ENCODE data around the gene ASB14.

ASB14 gene

GRCh38 chr3:57233799-57234198, 58.7 kb downstream of the ASB14 start:
- no peak for DNase-seq
- Histone ChIP-seq H3K4me2 (ENCODE audit: low read depth, low read length) (no peak overlapping the region), H3K9me3 (replicated peaks; ENCODE audit: insufficient read depth, low read length) (no peaks in the 10 kb centered on the region), H2AFZ (ENCODE audit: low read length) (no peak overlapping the region), H3K4me3 (ENCODE audit: low read length) (no peak overlapping the region), H3K27ac (ENCODE audit: low read length) (no peak overlapping the region), H3K79me2 (ENCODE audit: low read length) (peaks cover 76% of the 10 kb centered on the region), H4K20me1 (ENCODE audit: insufficient read depth, low read length) (no peaks in the 10 kb centered on the region), H3K27me3 (replicated peaks; ENCODE audit: insufficient read depth, low read length) (no peaks in the 10 kb centered on the region), H3K9me2 (replicated peaks; ENCODE audit: insufficient read depth, low read length) (no peaks in the 10 kb centered on the region), H3K4me1 (ENCODE audit: low read length) (peaks cover 9% of the 10 kb centered on the region), H3K9ac (ENCODE audit: low read length) (no peak overlapping the region), H3K36me3 (replicated peaks; ENCODE audit: insufficient read depth, low read length) (peaks cover 8% of the 10 kb centered on the region; the same call in 1 of the 2 replicates), H3F3A (ENCODE audit: insufficient read depth, low read length) (peaks cover 5% of the 10 kb centered on the region)
- TF ChIP-seq CTCF (IDR thresholded peaks at IDR 0.05; ENCODE audit: low read length) (no peak), EZH2phosphoT487 (IDR thresholded peaks at IDR 0.05; ENCODE audit: low read length) (no peak), EZH2 (optimal IDR thresholded peaks at IDR 0.05; ENCODE audit: low read depth, low read length) (no peak)

- no peak overlapping the region for H3K9ac ChIP-seq (ENCODE audit: low read length)
- no peaks in the 10 kb centered on the region for H3K9me2 ChIP-seq (replicated peaks; ENCODE audit: insufficient read depth, low read length)
- TF ChIP-seq CTCF (IDR thresholded peaks at IDR 0.05; ENCODE audit: low read length), result no peak
- no peak for TF ChIP-seq EZH2 (optimal IDR thresholded peaks at IDR 0.05; ENCODE audit: low read depth, low read length)
- no peak for TF ChIP-seq EZH2phosphoT487 (IDR thresholded peaks at IDR 0.05; ENCODE audit: low read length)
- no peak for DNase-seq
- no peak overlapping the region for H3K4me2 ChIP-seq (ENCODE audit: low read depth, low read length)
- no peak overlapping the region for H3K27ac ChIP-seq (ENCODE audit: low read length)
- H3K27me3 ChIP-seq (replicated peaks; ENCODE audit: insufficient read depth, low read length), result no peaks in the 10 kb centered on the region
- H4K20me1 ChIP-seq (ENCODE audit: insufficient read depth, low read length), result no peaks in the 10 kb centered on the region
- H3K4me3 ChIP-seq (ENCODE audit: low read length), result no peak overlapping the region
- no peaks in the 10 kb centered on the region for H3K9me3 ChIP-seq (replicated peaks; ENCODE audit: insufficient read depth, low read length)
- no peak overlapping the region for H2AFZ ChIP-seq (ENCODE audit: low read length)
- H3K36me3 ChIP-seq (replicated peaks; ENCODE audit: insufficient read depth, low read length), result no peaks in the 10 kb centered on the region
- peaks cover 22% of the 10 kb centered on the region for H3K4me1 ChIP-seq (ENCODE audit: low read length)
- peaks cover 68% of the 10 kb centered on the region for H3K79me2 ChIP-seq (ENCODE audit: low read length)
- peaks cover 19% of the 10 kb centered on the region for H3F3A ChIP-seq (ENCODE audit: insufficient read depth, low read length)
Observed at GRCh38 chr3:57230006-57230405, 62.5 kb downstream of the ASB14 start.

GRCh38 chr3:57227930-57228751, 64.3 kb downstream of the ASB14 start:
- no peak for TF ChIP-seq CTCF (IDR thresholded peaks at IDR 0.05; ENCODE audit: low read length)
- TF ChIP-seq EZH2phosphoT487 (IDR thresholded peaks at IDR 0.05; ENCODE audit: low read length), result no peak
- TF ChIP-seq EZH2 (optimal IDR thresholded peaks at IDR 0.05; ENCODE audit: low read depth, low read length), result no peak
- Histone ChIP-seq H3K27me3 (replicated peaks; ENCODE audit: insufficient read depth, low read length) (no peaks in the 10 kb centered on the region), H3K79me2 (ENCODE audit: low read length) (peaks cover 52% of the 10 kb centered on the region), H3K27ac (ENCODE audit: low read length) (peak overlapping the region; percentile 68; the same call in 1 of the 2 replicates), H3K4me3 (ENCODE audit: low read length) (peak overlapping the region; percentile 91), H3F3A (ENCODE audit: insufficient read depth, low read length) (peaks cover 19% of the 10 kb centered on the region), H2AFZ (ENCODE audit: low read length) (peak overlapping the region; percentile 70), H3K4me2 (ENCODE audit: low read depth, low read length) (peak overlapping the region; percentile 67), H3K9ac (ENCODE audit: low read length) (peak overlapping the region; percentile 68), H3K4me1 (ENCODE audit: low read length) (peaks cover 27% of the 10 kb centered on the region), H3K36me3 (replicated peaks; ENCODE audit: insufficient read depth, low read length) (no peaks in the 10 kb centered on the region), H3K9me2 (replicated peaks; ENCODE audit: insufficient read depth, low read length) (no peaks in the 10 kb centered on the region), H4K20me1 (ENCODE audit: insufficient read depth, low read length) (no peaks in the 10 kb centered on the region), H3K9me3 (replicated peaks; ENCODE audit: insufficient read depth, low read length) (no peaks in the 10 kb centered on the region)
- DNase-seq, result peak; percentile 78

Measured in MM.1S (cell line).